Fibroblast of the aortic adventitia (primary cell): Measurements from ENCODE around the gene TLE4. TPM values are rescaled to one million over a fixed set of nuclear protein-coding genes. Genes with fewer than 3 reads are reported as not detected.

Source experiments
- DNase-seq: peaks from one replicate; pipeline ENCODE4 v3.0.0-alpha.2; 2010; ENCODE audit warnings: low read depth
- H3K4me3 ChIP-seq: 2 replicates; pipeline ENCODE4 v1.5.1; 2011; ENCODE audit warnings: low read depth, mild to moderate bottlenecking, control low read depth, low read length, moderate library complexity
- total RNA-seq: library from RNA; depleted of rRNA; stranded (reverse); fragments of >200 nt; gene quantifications from 2 replicates; pipeline ENCODE4 v1.2.3, GENCODE V29; 2012; ENCODE audit warnings: low replicate concordance
- TF ChIP-seq, protein P1 (sequence below): IDR thresholded peaks from 2 replicates; pipeline ENCODE4 v1.5.1; 2011; ENCODE audit warnings: mild to moderate bottlenecking, low read length, control low read depth, inconsistent platforms; ENCODE audit not compliant: insufficient read depth

Gene TLE4
- total RNA-seq, 1 donor = 14.7 TPM

DNA sequence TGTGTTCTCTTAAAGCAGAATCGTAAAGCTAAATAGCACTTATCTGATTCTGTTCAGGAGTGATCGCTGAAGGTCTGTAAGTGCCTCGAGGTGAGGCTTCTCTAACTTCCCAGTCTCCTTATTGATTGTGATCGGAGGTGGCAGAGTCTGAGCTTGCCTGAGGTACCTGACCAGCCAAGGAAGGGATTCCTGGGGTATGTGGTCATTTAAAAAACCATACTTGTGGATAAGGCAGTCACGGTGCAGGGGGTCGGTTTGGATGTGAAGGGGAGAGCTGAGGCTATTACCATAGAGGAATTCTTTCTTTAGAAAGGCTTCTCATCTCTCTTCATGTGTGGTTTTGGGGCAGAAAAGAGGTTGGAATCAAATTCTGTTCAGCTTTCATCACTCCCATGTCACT is 193.7 kb downstream of the TLE4 start:
- no peak overlapping the region for H3K4me3 ChIP-seq
- TF ChIP-seq, protein P1, sequence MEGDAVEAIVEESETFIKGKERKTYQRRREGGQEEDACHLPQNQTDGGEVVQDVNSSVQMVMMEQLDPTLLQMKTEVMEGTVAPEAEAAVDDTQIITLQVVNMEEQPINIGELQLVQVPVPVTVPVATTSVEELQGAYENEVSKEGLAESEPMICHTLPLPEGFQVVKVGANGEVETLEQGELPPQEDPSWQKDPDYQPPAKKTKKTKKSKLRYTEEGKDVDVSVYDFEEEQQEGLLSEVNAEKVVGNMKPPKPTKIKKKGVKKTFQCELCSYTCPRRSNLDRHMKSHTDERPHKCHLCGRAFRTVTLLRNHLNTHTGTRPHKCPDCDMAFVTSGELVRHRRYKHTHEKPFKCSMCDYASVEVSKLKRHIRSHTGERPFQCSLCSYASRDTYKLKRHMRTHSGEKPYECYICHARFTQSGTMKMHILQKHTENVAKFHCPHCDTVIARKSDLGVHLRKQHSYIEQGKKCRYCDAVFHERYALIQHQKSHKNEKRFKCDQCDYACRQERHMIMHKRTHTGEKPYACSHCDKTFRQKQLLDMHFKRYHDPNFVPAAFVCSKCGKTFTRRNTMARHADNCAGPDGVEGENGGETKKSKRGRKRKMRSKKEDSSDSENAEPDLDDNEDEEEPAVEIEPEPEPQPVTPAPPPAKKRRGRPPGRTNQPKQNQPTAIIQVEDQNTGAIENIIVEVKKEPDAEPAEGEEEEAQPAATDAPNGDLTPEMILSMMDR = no peak
- no peak for DNase-seq

DNA sequence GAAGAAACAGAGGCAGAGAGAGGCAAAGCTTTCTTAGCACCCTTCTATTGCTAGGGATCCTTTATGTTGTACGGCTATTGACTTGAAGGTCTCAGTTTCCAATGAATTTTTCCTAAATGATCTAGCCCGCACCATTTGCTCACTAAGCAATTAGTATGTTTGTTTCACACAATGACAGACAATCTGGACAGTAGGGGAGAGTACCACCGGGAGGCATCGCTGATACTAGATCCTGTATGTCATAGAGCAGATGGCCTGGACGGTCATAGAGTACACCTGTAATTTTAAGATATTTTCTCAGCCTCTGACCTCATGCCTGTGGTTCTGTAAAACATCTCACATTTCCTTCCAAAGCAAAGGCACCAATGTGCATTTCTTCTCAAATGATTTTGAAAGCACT is 194.3 kb downstream of the TLE4 start:
- DNase-seq = no peak
- no peak overlapping the region for H3K4me3 ChIP-seq
- TF ChIP-seq, protein P1 = no peak

DNA sequence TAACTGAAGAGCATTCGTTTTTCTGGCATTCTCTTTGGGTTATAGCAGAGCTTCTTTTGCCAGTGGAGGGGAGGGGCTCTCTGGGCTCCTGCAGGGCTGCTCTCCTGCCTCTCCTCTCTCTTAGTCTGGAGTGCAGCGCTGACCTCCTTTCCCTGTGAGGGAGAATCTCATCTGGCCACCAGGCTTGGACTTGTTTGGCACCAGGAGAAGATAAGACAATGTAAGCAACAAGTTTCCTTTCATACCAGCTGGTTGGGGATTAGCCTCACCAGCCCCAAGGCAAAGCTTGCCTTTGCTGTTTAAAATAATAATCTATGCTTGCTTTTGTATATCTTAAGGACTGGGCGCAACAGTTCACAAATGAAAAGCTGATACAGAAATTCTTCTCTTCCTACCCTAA is 196.4 kb downstream of the TLE4 start:
- TF ChIP-seq, protein P1 = no peak
- peak; percentile 32 for DNase-seq
- H3K4me3 ChIP-seq = no peak overlapping the region

DNA sequence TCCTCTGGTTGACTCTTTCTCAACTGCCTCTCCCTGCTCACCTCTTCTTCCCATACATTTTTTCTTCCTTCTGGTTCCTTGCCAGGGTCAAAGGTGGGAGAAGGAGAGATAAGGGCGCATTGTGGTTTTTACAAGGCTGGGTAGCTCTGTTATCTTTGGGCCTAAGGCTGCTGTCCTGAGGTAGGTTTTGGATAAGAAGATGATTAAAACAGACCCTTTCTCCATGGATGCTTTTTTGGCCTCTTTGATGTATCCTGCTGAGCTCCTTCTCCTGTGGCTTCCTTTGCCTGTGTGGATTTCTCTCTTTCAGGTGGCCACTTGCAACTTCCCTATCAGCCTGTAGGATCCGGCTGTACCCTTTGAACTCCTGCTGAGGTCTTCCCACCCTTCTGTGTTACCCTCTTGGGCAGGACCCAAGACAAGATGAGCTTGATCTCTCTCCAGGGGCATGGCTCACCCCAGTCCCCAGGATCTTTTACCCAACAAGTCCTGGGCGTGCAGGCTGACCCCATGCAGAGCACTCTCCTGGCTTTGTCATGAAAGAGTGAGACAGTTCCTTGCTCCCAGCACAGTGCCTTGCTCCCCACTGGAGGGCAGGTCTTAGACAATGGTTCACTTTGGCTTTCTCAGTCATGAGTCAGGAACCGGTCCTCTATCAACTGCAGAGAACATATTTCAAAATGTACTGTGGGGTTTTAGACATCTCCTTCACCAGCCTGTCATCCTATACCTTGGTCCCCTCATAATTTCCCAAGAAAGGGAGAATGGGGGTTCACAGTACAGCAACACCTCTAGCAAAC is 197.9 kb downstream of the TLE4 start:
- DNase-seq = no peak
- TF ChIP-seq, protein P1 = no peak
- H3K4me3 ChIP-seq = no peak overlapping the region

DNA sequence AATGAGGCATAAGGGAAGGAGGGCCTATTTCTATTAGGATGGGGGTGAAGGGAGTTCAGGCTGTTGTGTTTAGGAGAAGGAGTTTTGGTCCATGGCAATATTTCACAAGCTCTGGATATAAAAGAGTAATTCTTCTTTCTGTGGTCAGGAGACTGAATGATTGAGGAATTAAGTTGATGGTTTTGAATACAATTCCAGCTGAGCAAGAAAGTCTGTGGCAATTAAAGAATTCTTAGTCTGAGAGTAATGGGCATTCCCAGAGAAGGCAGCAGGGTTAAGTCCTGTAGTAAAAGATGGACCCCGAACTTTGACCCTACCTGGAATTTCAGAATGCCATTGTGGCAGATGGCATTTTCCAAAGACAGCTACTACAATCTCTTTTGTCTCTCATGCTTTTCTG is 202.6 kb downstream of the TLE4 start:
- no peak overlapping the region for H3K4me3 ChIP-seq
- DNase-seq = no peak
- TF ChIP-seq, protein P1 = no peak
